Measurements from ENCODE around the gene CRYBG1. TPM values are rescaled to one million over a fixed set of nuclear protein-coding genes. Genes with fewer than 3 reads are reported as not detected.

Gene CRYBG1
- total and polyA plus RNA-seq, 2 of the 4 experiments (the other 2 are of a cell fraction) = 0.38 to 1.1 TPM

DNA sequence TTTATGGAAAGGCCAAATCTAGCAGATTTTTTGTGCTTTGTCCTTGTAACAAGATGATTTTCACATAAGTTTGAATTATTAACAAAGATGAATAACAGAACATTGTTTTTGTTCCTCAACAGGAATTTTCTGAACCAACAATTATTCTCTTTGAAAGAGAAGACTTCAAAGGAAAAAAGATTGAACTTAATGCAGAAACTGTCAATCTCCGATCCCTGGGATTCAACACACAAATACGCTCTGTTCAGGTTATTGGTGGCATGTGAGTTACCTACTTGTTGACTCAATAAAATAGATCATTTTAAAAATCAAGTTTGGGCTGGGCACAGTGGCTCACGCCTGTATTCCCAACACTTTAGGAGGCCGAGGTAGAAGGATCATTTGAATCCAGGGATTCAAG lies 197.8 kb downstream of the CRYBG1 start:
- Histone ChIP-seq H3K18ac (ENCODE audit: low read depth, low read length) (no peak overlapping the region), H2AK9ac (replicated peaks; ENCODE audit: low read depth, low read length, poor library complexity) (no peak overlapping the region), H2BK20ac (ENCODE audit: low read depth, low read length) (no peak overlapping the region), H2AFZ (replicated peaks; ENCODE audit: low read length, poor library complexity) (no peak overlapping the region), H3K56ac (ENCODE audit: extremely low read depth, insufficient read depth, low read length) (no peak overlapping the region), H4K91ac (ENCODE audit: insufficient read depth, low read depth, low read length) (no peak overlapping the region), H3K9me1 (ENCODE audit: insufficient read depth, low read length) (0 out of 2 replicates have a peak, but pooled peaks cover 5% of the 10 kb centered on the region), H3K79me1 (ENCODE audit: low read depth in 1 of 2, low read length in 2 of 2) (no peaks in the 10 kb centered on the region), H3K23ac (ENCODE audit: low read depth, low read length) (no peak overlapping the region), H4K8ac (ENCODE audit: low read depth in 2 of 2, low read length in 2 of 2) (no peak overlapping the region), H2BK120ac (ENCODE audit: low read depth, low read length) (no peak overlapping the region), H3K9ac (ENCODE audit: low read depth, low read length) (no peak overlapping the region), H3K4me3 (ENCODE audit: insufficient read depth, low read depth, low read length) (no peak overlapping the region), H4K20me1 (ENCODE audit: insufficient read depth, low read length) (no peaks in the 10 kb centered on the region), H3K27ac (ENCODE audit: insufficient read depth, low read length) (no peak overlapping the region), H3K27me3 (ENCODE audit: control insufficient read depth, insufficient read depth, low read length) (no peaks in the 10 kb centered on the region), H3K4ac (ENCODE audit: low read depth, low read length) (no peak overlapping the region), H2BK5ac (ENCODE audit: low read depth, low read length, poor library complexity, severe bottlenecking) (no peak overlapping the region), H4K5ac (ENCODE audit: low read depth, low read length) (no peak overlapping the region), H3K9me3 (ENCODE audit: control insufficient read depth, insufficient read depth, low read length) (no peaks in the 10 kb centered on the region), H2AK5ac (ENCODE audit: low read depth, low read length) (no peak overlapping the region), H3K14ac (replicated peaks; ENCODE audit: low read depth, low read length) (no peak overlapping the region), H3K4me1 (ENCODE audit: control insufficient read depth, insufficient read depth, low read length) (peaks cover 2% of the 10 kb centered on the region), H3K36me3 (ENCODE audit: control insufficient read depth, insufficient read depth, low read length) (no peaks in the 10 kb centered on the region), H2BK15ac (ENCODE audit: low read depth, low read length) (no peak overlapping the region), H3K4me2 (ENCODE audit: low read depth, low read length) (no peak overlapping the region)
- intact Hi-C loops (cut with micrococcal nuclease) (no loop called here), in situ Hi-C loops (cut with MboI; ENCODE audit: low sequenced_read_pairs) (no loop called here), dilution Hi-C loops (cut with HindIII; ENCODE audit: low sequenced_read_pairs, unreplicated experiment) (loop anchor here (25.0 kb wide), 1 partner anchor 121 kb away; no protein-coding TSS in a partner anchor)
- TF ChIP-seq CHD1 (IDR thresholded peaks at IDR 0.05; ENCODE audit: low read depth, low read length) = no peak
- no peak for TF ChIP-seq MXI1 (IDR thresholded peaks at IDR 0.05; ENCODE audit: borderline replicate concordance, low read depth, low read length)
- TF ChIP-seq, protein P1, sequence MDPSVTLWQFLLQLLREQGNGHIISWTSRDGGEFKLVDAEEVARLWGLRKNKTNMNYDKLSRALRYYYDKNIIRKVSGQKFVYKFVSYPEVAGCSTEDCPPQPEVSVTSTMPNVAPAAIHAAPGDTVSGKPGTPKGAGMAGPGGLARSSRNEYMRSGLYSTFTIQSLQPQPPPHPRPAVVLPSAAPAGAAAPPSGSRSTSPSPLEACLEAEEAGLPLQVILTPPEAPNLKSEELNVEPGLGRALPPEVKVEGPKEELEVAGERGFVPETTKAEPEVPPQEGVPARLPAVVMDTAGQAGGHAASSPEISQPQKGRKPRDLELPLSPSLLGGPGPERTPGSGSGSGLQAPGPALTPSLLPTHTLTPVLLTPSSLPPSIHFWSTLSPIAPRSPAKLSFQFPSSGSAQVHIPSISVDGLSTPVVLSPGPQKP (IDR thresholded peaks at IDR 0.05; ENCODE audit: borderline replicate concordance, low read depth, low read length) = no peak
- TF ChIP-seq MAZ (IDR thresholded peaks at IDR 0.05; ENCODE audit: borderline replicate concordance, low read depth, low read length) = no peak
- no peak for TF ChIP-seq MAFK (IDR thresholded peaks at IDR 0.05; ENCODE audit: low read depth, low read length)
- TF ChIP-seq NFE2L2 (IDR thresholded peaks at IDR 0.05; ENCODE audit: low read depth, low read length) = no peak
- TF ChIP-seq, protein P2, sequence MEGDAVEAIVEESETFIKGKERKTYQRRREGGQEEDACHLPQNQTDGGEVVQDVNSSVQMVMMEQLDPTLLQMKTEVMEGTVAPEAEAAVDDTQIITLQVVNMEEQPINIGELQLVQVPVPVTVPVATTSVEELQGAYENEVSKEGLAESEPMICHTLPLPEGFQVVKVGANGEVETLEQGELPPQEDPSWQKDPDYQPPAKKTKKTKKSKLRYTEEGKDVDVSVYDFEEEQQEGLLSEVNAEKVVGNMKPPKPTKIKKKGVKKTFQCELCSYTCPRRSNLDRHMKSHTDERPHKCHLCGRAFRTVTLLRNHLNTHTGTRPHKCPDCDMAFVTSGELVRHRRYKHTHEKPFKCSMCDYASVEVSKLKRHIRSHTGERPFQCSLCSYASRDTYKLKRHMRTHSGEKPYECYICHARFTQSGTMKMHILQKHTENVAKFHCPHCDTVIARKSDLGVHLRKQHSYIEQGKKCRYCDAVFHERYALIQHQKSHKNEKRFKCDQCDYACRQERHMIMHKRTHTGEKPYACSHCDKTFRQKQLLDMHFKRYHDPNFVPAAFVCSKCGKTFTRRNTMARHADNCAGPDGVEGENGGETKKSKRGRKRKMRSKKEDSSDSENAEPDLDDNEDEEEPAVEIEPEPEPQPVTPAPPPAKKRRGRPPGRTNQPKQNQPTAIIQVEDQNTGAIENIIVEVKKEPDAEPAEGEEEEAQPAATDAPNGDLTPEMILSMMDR (conservative IDR thresholded peaks at IDR 0.05; ENCODE audit: low read depth, low read length) = no peak
- no peak for TF ChIP-seq SMC3 (IDR thresholded peaks at IDR 0.05; ENCODE audit: low read depth, low read length)
- CTCF ChIA-PET = interaction anchor here (0.6 to 2.2 kb wide), 2 partner anchors 8 to 109 kb away, joined by 3 to 8 read pairs; no protein-coding TSS in a partner anchor
- DNase-seq (no peak), ATAC-seq (ENCODE audit: low read depth) (no peak)
- POLR2A ChIA-PET (ENCODE audit: unreplicated experiment) = no interaction called here
- BruUV-seq (replicated peaks) = no TSS peak
- WGBS, 2 experiments (ENCODE audit: extremely low coverage in 2 of 2, insufficient read length in 1 of 2) = no CpG with 5 or more reads among the region's 4 CpGs

Data from IMR-90 (cell line).